B cell (primary cell): Measurements from ENCODE around the gene PNMA6A. TPM values are rescaled to one million over a fixed set of nuclear protein-coding genes. Genes with fewer than 3 reads are reported as not detected.
"Not testable (repeated sequence)": the region's sequence is repeated elsewhere in the genome, so short reads cannot be mapped to it uniquely, and the experiment has no call there.

Experiments used
- ATAC-seq: fragments of 200-7000 bp; cut with Tn5 transposase; one replicate; pipeline ENCODE4 v1.10.0; 2021; ENCODE audit warnings: low read depth, mild to moderate bottlenecking, moderate number of reproducible peaks, moderate library complexity
- CTCF ChIA-PET: fragments of 350-600 bp; sonication (Branson Sonifier 250); formaldehyde crosslinking; loops from one replicate; lab custom pipeline; 2021; ENCODE audit warnings: antibody characterized with exemption, inconsistent platforms; lab: Charles Lee
- POLR2A ChIA-PET: fragments of 350-600 bp; sonication (Branson Sonifier 250); formaldehyde crosslinking; loops from one replicate; lab custom pipeline; 2021; ENCODE audit warnings: antibody characterized with exemption; lab: Charles Lee
- DNase-seq: peaks from one replicate; pipeline ENCODE4 v3.0.0; 2013
- H2AFZ ChIP-seq: 2 replicates; pipeline ENCODE4 v1.6.1; 2012; ENCODE audit warnings: mild to moderate bottlenecking, low read depth, low read length; ENCODE audit not compliant: insufficient read depth, poor library complexity, severe bottlenecking
- H3K27ac ChIP-seq, 2 donors: 1 replicate in 1 of 2; 2 replicates in 1 of 2; pipeline ENCODE4 v1.5.1; 2012 to 2013; ENCODE audit warnings: low read length in 2 of 2, mild to moderate bottlenecking in 2 of 2, moderate library complexity in 1 of 2
- H3K27me3 ChIP-seq, 4 experiments: fragments of 200-600 bp in 1 of 4; sonication (generic) in 1 of 4; replicated peaks in 1 of 4; 1 replicate in 2 of 4; 2 replicates in 2 of 4; pipeline versions ENCODE4 v1.6.1 to v1.7.0; 2013 to 2016; ENCODE audit warnings: low read length in 3 of 4, mild to moderate bottlenecking in 2 of 4, mixed read lengths in 1 of 4, moderate library complexity in 1 of 4; ENCODE audit not compliant: insufficient read depth in 4 of 4, control insufficient read depth in 3 of 4; ENCODE audit errors: control extremely low read depth in 1 of 4
- H3K36me3 ChIP-seq, 2 experiments: replicated peaks in 1 of 2; 1 replicate in 1 of 2; 2 replicates in 1 of 2; pipeline versions ENCODE4 v1.6.1 to v1.7.1; 2013; ENCODE audit warnings: low read length in 1 of 2; ENCODE audit not compliant: insufficient read depth in 2 of 2, control insufficient read depth in 1 of 2; ENCODE audit errors: control extremely low read depth in 1 of 2, extremely low read depth in 1 of 2
- H3K4me1 ChIP-seq, 2 donors: fragments of 200-600 bp in 1 of 2; sonication (generic) in 1 of 2; 1 replicate in 1 of 2; 2 replicates in 1 of 2; pipeline versions ENCODE4 v1.5.1 to v1.6.1; 2013 to 2017; ENCODE audit warnings: low read length in 2 of 2; ENCODE audit not compliant: control insufficient read depth in 2 of 2, insufficient read depth in 2 of 2
- H3K4me2 ChIP-seq: replicated peaks from 2 replicates; pipeline ENCODE3; 2012; ENCODE audit warnings: mild to moderate bottlenecking, low read depth, low read length; ENCODE audit not compliant: poor library complexity, severe bottlenecking
- H3K4me3 ChIP-seq, 5 experiments: fragments of 200-600 bp in 1 of 5; sonication (generic) in 1 of 5; 1 replicate in 3 of 5; 2 replicates in 2 of 5; pipeline versions ENCODE4 v1.5.1 to v1.7.0; 2011 to 2016; ENCODE audit warnings: low read length in 4 of 5, mild to moderate bottlenecking in 4 of 5, low read depth in 2 of 5, control low read depth in 1 of 5, moderate library complexity in 1 of 5; ENCODE audit not compliant: insufficient read depth in 1 of 5; ENCODE audit errors: control extremely low read depth in 1 of 5, extremely low read depth in 1 of 5
- H3K79me2 ChIP-seq: fragments of 200-600 bp; sonication (generic); one replicate; pipeline ENCODE4 v1.6.0; 2016; ENCODE audit warnings: low read length; ENCODE audit not compliant: control insufficient read depth, insufficient read depth
- H3K9ac ChIP-seq: fragments of 200-600 bp; sonication (generic); 2 replicates; pipeline ENCODE4 v1.6.1; 2017; ENCODE audit warnings: mild to moderate bottlenecking, low read length, moderate library complexity
- H3K9me3 ChIP-seq, 3 donors: one replicate each; pipeline versions ENCODE4 v1.6.1 to v1.7.1; 2013; ENCODE audit warnings: low read length in 2 of 3; ENCODE audit not compliant: control insufficient read depth in 2 of 3, insufficient read depth in 1 of 3; ENCODE audit errors: control extremely low read depth in 1 of 3
- H4K20me1 ChIP-seq: 2 replicates; pipeline ENCODE4 v1.6.0; 2012; ENCODE audit warnings: mild to moderate bottlenecking, low read length; ENCODE audit not compliant: insufficient read depth, control insufficient read depth, poor library complexity, severe bottlenecking
- H3K27ac Mint-ChIP-seq: one replicate; pipeline ENCODE4 v1.8.0; 2021; ENCODE audit warnings: mixed read lengths
- H3K27me3 Mint-ChIP-seq: one replicate; pipeline ENCODE4 v1.8.0; 2021; ENCODE audit warnings: mixed read lengths
- H3K4me1 Mint-ChIP-seq: one replicate; pipeline ENCODE4 v1.8.0; 2021; ENCODE audit warnings: mixed read lengths
- H3K4me3 Mint-ChIP-seq: one replicate; pipeline ENCODE4 v1.8.0; 2021; ENCODE audit warnings: mixed read lengths
- H3K9me3 Mint-ChIP-seq: one replicate; pipeline ENCODE4 v1.8.0; 2022; ENCODE audit warnings: mixed read lengths; ENCODE audit not compliant: insufficient read depth
- WGBS: methylation state at CpG from one replicate; pipeline ENCODE4 v1.1.5; 2013; ENCODE audit warnings: missing lambda C conversion rate; ENCODE audit not compliant: insufficient coverage; 5-methylcytosine and 5-hydroxymethylcytosine counted together
- intact Hi-C: fragments of 100-400 bp; cut with micrococcal nuclease; formaldehyde crosslinking; loops from one replicate; pipeline ENCODE4 v1.10.0; 2022
- polyA plus RNA-seq: library from polyadenylated mRNA; depleted of rRNA; stranded (reverse); fragments of >200 nt; gene quantifications from 2 replicates; pipeline ENCODE4 v1.2.3, GENCODE V29; 2012
- small RNA-seq: library from RNA; depleted of rRNA; stranded (forward); fragments of <200 nt; gene quantifications from one replicate; pipeline ENCODE3, GENCODE V24; 2012; ENCODE audit warnings: low replicate concordance, low read depth; ENCODE audit not compliant: insufficient read length
- total RNA-seq, 2 donors: library from RNA; stranded (reverse); fragments of 120-200 nt in 1 of 2; gene quantifications; 1 replicate in 1 of 2; 2 replicates in 1 of 2; pipeline versions ENCODE4 v1.2.3 to v1.2.4, GENCODE V29; 2013 to 2022

The PNMA6A gene
- total and polyA plus RNA-seq, 2 donors (not counting 1 experiment from before 2014, with no cell fraction given): 0.12 to 0.20 TPM

- H3K36me3 ChIP-seq, H2AFZ ChIP-seq, H3K4me2 ChIP-seq, H3K9ac ChIP-seq, H4K20me1 ChIP-seq, H3K4me1 Mint-ChIP-seq, intact Hi-C loops, H3K27me3 Mint-ChIP-seq, H3K4me1 ChIP-seq, ATAC-seq, H3K9me3 ChIP-seq, H3K27ac Mint-ChIP-seq, CTCF ChIA-PET, H3K4me3 Mint-ChIP-seq, H3K4me3 ChIP-seq, DNase-seq, H3K27ac ChIP-seq, POLR2A ChIA-PET, H3K27me3 ChIP-seq, H3K9me3 Mint-ChIP-seq, H3K79me2 ChIP-seq: not testable (repeated sequence)
- WGBS: no CpG with 5 or more reads among the region's 8 CpGs
Observed at GRCh38 chrX:153120230-153120629, 48.0 kb downstream of the PNMA6A start.

- H3K9me3 ChIP-seq, H3K36me3 ChIP-seq, H3K4me1 Mint-ChIP-seq, H3K27me3 ChIP-seq, CTCF ChIA-PET, H3K4me1 ChIP-seq, ATAC-seq, H3K4me3 ChIP-seq, H3K4me3 Mint-ChIP-seq, POLR2A ChIA-PET, DNase-seq, H3K27ac Mint-ChIP-seq, H3K27me3 Mint-ChIP-seq, H3K79me2 ChIP-seq, H4K20me1 ChIP-seq, H2AFZ ChIP-seq, H3K27ac ChIP-seq, intact Hi-C loops, H3K4me2 ChIP-seq, H3K9ac ChIP-seq, H3K9me3 Mint-ChIP-seq: not testable (repeated sequence)
- WGBS: no CpG with 5 or more reads among the region's 14 CpGs
Observed at GRCh38 chrX:153123468-153123867, 51.2 kb downstream of the PNMA6A start.

Small RNA genes within 50 kb of the gene (small RNA-seq; reads per million reads assigned to genes)
- gene AC243428.1: not detected

Other genes with a start within 250 kb of the PNMA6A start
- gene CETN2, start 241.7 kb upstream of the PNMA6A start, total RNA-seq: 9.4 and 11.1 TPM in 2 replicates
- 3.3 and 3.7 TPM in 2 replicates for gene CETN2, start 241.7 kb upstream of the PNMA6A start, polyA plus RNA-seq
- gene NSDHL, start 241.4 kb upstream of the PNMA6A start, total RNA-seq: 8.5 and 10.3 TPM in 2 replicates
- gene NSDHL, start 241.4 kb upstream of the PNMA6A start, polyA plus RNA-seq: 3.1 and 4.9 TPM in 2 replicates
- gene ZNF185, start 174.4 kb upstream of the PNMA6A start, total RNA-seq: 0.89 and 1.7 TPM in 2 replicates
- gene ZNF185, start 174.4 kb upstream of the PNMA6A start, polyA plus RNA-seq: 2.3 and 2.7 TPM in 2 replicates
- 0.62 and 1.1 TPM in 2 replicates for gene PNMA5, start 78.3 kb upstream of the PNMA6A start, total RNA-seq
- gene PNMA5, start 78.3 kb upstream of the PNMA6A start, polyA plus RNA-seq: 0.35 and 0.49 TPM in 2 replicates
- gene PNMA3, start 16.0 kb upstream of the PNMA6A start, total RNA-seq: 3.3 and 4.2 TPM in 2 replicates
- 2.5 and 3.8 TPM in 2 replicates for gene PNMA3, start 16.0 kb upstream of the PNMA6A start, polyA plus RNA-seq
- gene MAGEA1, start 106.8 kb downstream of the PNMA6A start, total RNA-seq: not detected in 2 replicates
- gene MAGEA1, start 106.8 kb downstream of the PNMA6A start, polyA plus RNA-seq: not detected in 2 replicates
- not detected in 2 replicates for gene PNMA6F, start 249.3 kb downstream of the PNMA6A start, total RNA-seq
- not detected in 2 replicates for gene PNMA6F, start 249.3 kb downstream of the PNMA6A start, polyA plus RNA-seq